NCI-H774 (cell line): ENCODE results near the gene LMF1.

Experiments used
- DNase-seq: peaks from one replicate; lab custom pipeline; 2025; lab: John Stamatoyannopoulos, UW

LMF1 gene

GRCh38 chr16:928526-928925 lies 42.3 kb downstream of the LMF1 start:
- DNase-seq = no peak

- no peak for DNase-seq
Measured at GRCh38 chr16:927931-928330, 42.9 kb downstream of the LMF1 start.

- DNase-seq = no peak
Measured at GRCh38 chr16:927406-927805, 43.4 kb downstream of the LMF1 start.

GRCh38 chr16:926715-927114 lies 44.1 kb downstream of the LMF1 start:
- no peak for DNase-seq

- no peak for DNase-seq
Measured at GRCh38 chr16:924806-925205, 46.0 kb downstream of the LMF1 start.

- DNase-seq = no peak
Measured at GRCh38 chr16:924063-924462, 46.7 kb downstream of the LMF1 start.

- no peak for DNase-seq
Measured at GRCh38 chr16:923184-923583, 47.6 kb downstream of the LMF1 start.

GRCh38 chr16:922051-922450 lies 48.7 kb downstream of the LMF1 start:
- DNase-seq = no peak

- no peak for DNase-seq
Measured at GRCh38 chr16:921321-921905, 49.4 kb downstream of the LMF1 start.

GRCh38 chr16:920717-921116 lies 50.1 kb downstream of the LMF1 start:
- no peak for DNase-seq

GRCh38 chr16:920051-920681 lies 50.6 kb downstream of the LMF1 start:
- no peak for DNase-seq

GRCh38 chr16:919658-920050 lies 51.1 kb downstream of the LMF1 start:
- no peak for DNase-seq

- no peak for DNase-seq
Measured at GRCh38 chr16:918741-919657, 51.8 kb downstream of the LMF1 start.

- DNase-seq = peak; percentile 51
Measured at GRCh38 chr16:918068-918467, 52.7 kb downstream of the LMF1 start.

GRCh38 chr16:917591-918061 lies 53.2 kb downstream of the LMF1 start:
- DNase-seq = no peak

- no peak for DNase-seq
Measured at GRCh38 chr16:916035-916799, 54.6 kb downstream of the LMF1 start.

- DNase-seq = no peak
Measured at GRCh38 chr16:915546-915945, 55.2 kb downstream of the LMF1 start.

GRCh38 chr16:914440-914839 lies 56.3 kb downstream of the LMF1 start:
- DNase-seq = no peak

- no peak for DNase-seq
Measured at GRCh38 chr16:913817-914439, 56.9 kb downstream of the LMF1 start.

- DNase-seq = no peak
Measured at GRCh38 chr16:912684-913613, 57.8 kb downstream of the LMF1 start.

GRCh38 chr16:912322-912683 lies 58.5 kb downstream of the LMF1 start:
- no peak for DNase-seq
